Activated T-cell treated with anti-CD3 and anti-CD28 coated beads for 4 hours (primary cell): ENCODE measurements around the gene FCHSD2.

ENCODE experiments used
- DNase-seq: peaks from one replicate; pipeline ENCODE4 v3.0.0-alpha.2; 2020

FCHSD2 gene

GRCh38 chr11:72962084-72962483, 180.0 kb downstream of the FCHSD2 start:
- no peak for DNase-seq

GRCh38 chr11:72959998-72960731, 182.0 kb downstream of the FCHSD2 start:
- no peak for DNase-seq

- no peak for DNase-seq
Observed at GRCh38 chr11:72958791-72959190, 183.3 kb downstream of the FCHSD2 start.

- DNase-seq, result no peak
Observed at GRCh38 chr11:72955466-72955865, 186.7 kb downstream of the FCHSD2 start.

- no peak for DNase-seq
Observed at GRCh38 chr11:72954860-72955259, 187.3 kb downstream of the FCHSD2 start.

GRCh38 chr11:72953637-72954036, 188.5 kb downstream of the FCHSD2 start:
- DNase-seq, result no peak

- DNase-seq, result no peak
Observed at GRCh38 chr11:72951888-72952287, 190.2 kb downstream of the FCHSD2 start.

- no peak for DNase-seq
Observed at GRCh38 chr11:72951193-72951592, 190.9 kb downstream of the FCHSD2 start.

GRCh38 chr11:72950685-72951084, 191.4 kb downstream of the FCHSD2 start:
- no peak for DNase-seq

GRCh38 chr11:72947229-72947628, 194.9 kb downstream of the FCHSD2 start:
- DNase-seq, result no peak

- DNase-seq, result no peak
Observed at GRCh38 chr11:72943664-72944063, 198.5 kb downstream of the FCHSD2 start.

GRCh38 chr11:72940417-72940816, 201.7 kb downstream of the FCHSD2 start:
- no peak for DNase-seq

- DNase-seq, result no peak
Observed at GRCh38 chr11:72939031-72939430, 203.1 kb downstream of the FCHSD2 start.

GRCh38 chr11:72937439-72937838, 204.7 kb downstream of the FCHSD2 start:
- no peak for DNase-seq

GRCh38 chr11:72935700-72936099, 206.4 kb downstream of the FCHSD2 start:
- DNase-seq, result no peak

- DNase-seq, result no peak
Observed at GRCh38 chr11:72932132-72932570, 210.0 kb downstream of the FCHSD2 start.

GRCh38 chr11:72930008-72930407, 212.1 kb downstream of the FCHSD2 start:
- DNase-seq, result no peak

GRCh38 chr11:72929256-72929655, 212.9 kb downstream of the FCHSD2 start:
- no peak for DNase-seq

GRCh38 chr11:72927380-72927779, 214.7 kb downstream of the FCHSD2 start:
- no peak for DNase-seq

- DNase-seq, result no peak
Observed at GRCh38 chr11:72926076-72926475, 216.0 kb downstream of the FCHSD2 start.

GRCh38 chr11:72925656-72926055, 216.5 kb downstream of the FCHSD2 start:
- DNase-seq, result no peak

- no peak for DNase-seq
Observed at GRCh38 chr11:72924568-72925190, 217.4 kb downstream of the FCHSD2 start.

- no peak for DNase-seq
Observed at GRCh38 chr11:72921028-72921716, 220.9 kb downstream of the FCHSD2 start.

- no peak for DNase-seq
Observed at GRCh38 chr11:72920001-72920400, 222.1 kb downstream of the FCHSD2 start.
